Glutamatergic neuron (in vitro differentiated cells): Measurements from ENCODE around the gene OPRM1. TPM values are rescaled to one million over a fixed set of nuclear protein-coding genes. Genes with fewer than 3 reads are reported as not detected.

ENCODE experiments used
- DNase-seq: peaks from one replicate; pipeline ENCODE4 v3.0.0; 2022
- H3K27ac Mint-ChIP-seq: one replicate; pipeline ENCODE4 v1.8.0; 2020; ENCODE audit warnings: mild to moderate bottlenecking, mixed read lengths, inconsistent platforms; ENCODE audit not compliant: unreplicated experiment
- H3K27me3 Mint-ChIP-seq: one replicate; pipeline ENCODE4 v1.8.0; 2020; ENCODE audit warnings: mild to moderate bottlenecking, moderate library complexity, mixed read lengths, inconsistent platforms; ENCODE audit not compliant: unreplicated experiment
- H3K36me3 Mint-ChIP-seq: one replicate; pipeline ENCODE4 v1.8.0; 2020; ENCODE audit warnings: mild to moderate bottlenecking, mixed read lengths, inconsistent platforms; ENCODE audit not compliant: unreplicated experiment
- H3K4me1 Mint-ChIP-seq: one replicate; pipeline ENCODE4 v1.8.0; 2020; ENCODE audit warnings: mild to moderate bottlenecking, low read depth, mixed read lengths, inconsistent platforms; ENCODE audit not compliant: unreplicated experiment
- H3K4me3 Mint-ChIP-seq: one replicate; pipeline ENCODE4 v1.8.0; 2020; ENCODE audit warnings: mild to moderate bottlenecking, mixed read lengths, inconsistent platforms; ENCODE audit not compliant: unreplicated experiment
- H3K9me3 Mint-ChIP-seq: one replicate; pipeline ENCODE4 v1.8.0; 2020; ENCODE audit warnings: mild to moderate bottlenecking, moderate library complexity, mixed read lengths, inconsistent platforms; ENCODE audit not compliant: unreplicated experiment
- CTCF ChIP-seq: fragments of 200-600 bp; sonication (generic); IDR thresholded peaks from one replicate; pipeline ENCODE4 v1.5.0; 2021; ENCODE audit not compliant: partially characterized antibody, unreplicated experiment
- total RNA-seq: library from RNA; stranded (reverse); fragmentation: NEBNext Ultra II Directional; extraction: Animal tissue kit (Norgen Biotek cat#: 25700); gene quantifications from one replicate; pipeline ENCODE4 v1.2.1, GENCODE V29; 2021; ENCODE audit not compliant: unreplicated experiment

The OPRM1 gene
- total RNA-seq, 1 donor from 2014 or later, result not detected

- H3K4me3 Mint-ChIP-seq, result no peak overlapping the region
- DNase-seq, result peak; percentile 32
- TF ChIP-seq CTCF, result peak; percentile 41
- no peaks in the 10 kb centered on the region for H3K4me1 Mint-ChIP-seq
- H3K9me3 Mint-ChIP-seq, result no peaks in the 10 kb centered on the region
- peaks cover 2% of the 10 kb centered on the region for H3K27me3 Mint-ChIP-seq
- H3K27ac Mint-ChIP-seq, result no peak overlapping the region
- H3K36me3 Mint-ChIP-seq, result no peaks in the 10 kb centered on the region
Observed at GRCh38 chr6:154156135-154156896, 117.3 kb downstream of the OPRM1 start.

GRCh38 chr6:154157082-154157481 lies 118.0 kb downstream of the OPRM1 start:
- Mint-ChIP-seq H3K27ac (no peak overlapping the region), H3K4me1 (no peaks in the 10 kb centered on the region), H3K36me3 (no peaks in the 10 kb centered on the region), H3K4me3 (no peak overlapping the region), H3K27me3 (peaks cover 2% of the 10 kb centered on the region), H3K9me3 (no peaks in the 10 kb centered on the region)
- no peak for DNase-seq
- no peak for TF ChIP-seq CTCF

- Mint-ChIP-seq H3K4me1 (no peaks in the 10 kb centered on the region), H3K27ac (no peak overlapping the region), H3K9me3 (no peaks in the 10 kb centered on the region), H3K36me3 (no peaks in the 10 kb centered on the region), H3K4me3 (no peak overlapping the region), H3K27me3 (peaks cover 2% of the 10 kb centered on the region)
- no peak for TF ChIP-seq CTCF
- no peak for DNase-seq
Observed at GRCh38 chr6:154157706-154158105, 118.7 kb downstream of the OPRM1 start.

- DNase-seq, result no peak
- H3K4me1 Mint-ChIP-seq, result no peaks in the 10 kb centered on the region
- H3K4me3 Mint-ChIP-seq, result no peak overlapping the region
- H3K9me3 Mint-ChIP-seq, result no peaks in the 10 kb centered on the region
- H3K27ac Mint-ChIP-seq, result no peak overlapping the region
- no peak for TF ChIP-seq CTCF
- no peaks in the 10 kb centered on the region for H3K36me3 Mint-ChIP-seq
- H3K27me3 Mint-ChIP-seq, result peaks cover 2% of the 10 kb centered on the region
Observed at GRCh38 chr6:154159126-154159525, 120.1 kb downstream of the OPRM1 start.

- TF ChIP-seq CTCF, result no peak
- DNase-seq, result no peak
- Mint-ChIP-seq H3K4me3 (no peak overlapping the region), H3K27ac (no peak overlapping the region), H3K27me3 (peaks cover 2% of the 10 kb centered on the region), H3K4me1 (no peaks in the 10 kb centered on the region), H3K36me3 (peaks cover 4% of the 10 kb centered on the region), H3K9me3 (no peaks in the 10 kb centered on the region)
Observed at GRCh38 chr6:154161689-154162088, 122.6 kb downstream of the OPRM1 start.
